ENCODE results near the gene YOD1.

DNA sequence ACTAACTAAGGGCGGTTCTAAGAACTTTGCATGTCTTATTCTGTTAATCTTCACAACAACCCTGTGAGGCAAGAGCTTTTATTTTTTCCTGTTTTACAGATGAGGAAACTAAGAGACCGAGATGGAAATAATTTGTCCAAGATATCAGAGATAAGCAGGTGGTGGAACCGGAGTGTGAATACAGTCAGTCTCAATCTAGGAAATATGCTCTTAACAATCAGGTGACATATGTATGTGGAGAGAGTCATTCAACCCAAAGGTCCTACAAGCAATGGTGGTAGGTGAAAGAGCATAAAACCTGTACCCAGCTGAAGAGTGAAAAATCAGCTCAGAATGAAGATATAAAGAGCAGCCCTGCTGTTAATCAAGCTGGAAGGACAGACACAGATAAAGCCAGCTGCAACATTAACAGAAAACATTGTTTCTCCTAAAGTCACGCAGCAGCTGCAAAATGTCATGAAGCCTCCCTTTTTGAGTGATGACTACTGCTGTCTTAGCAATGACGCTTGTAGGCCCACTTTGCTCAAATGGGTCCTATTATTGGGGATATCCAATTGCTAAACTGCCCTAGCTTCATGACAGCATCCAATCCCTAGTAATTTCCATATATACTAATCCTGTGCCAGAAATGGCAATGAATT is 50.2 kb downstream of the YOD1 start:
- TF ChIP-seq POLR2A (IDR thresholded peaks at IDR 0.05; ENCODE audit: low read depth, low read length) (no peak), FOS (IDR thresholded peaks at IDR 0.05; ENCODE audit: low read depth, low read length) (no peak), RAD21 (IDR thresholded peaks at IDR 0.05; ENCODE audit: low read length) (no peak), MAZ (IDR thresholded peaks at IDR 0.05; ENCODE audit: borderline replicate concordance, low read depth, low read length) (no peak), RFX5 (IDR thresholded peaks at IDR 0.05; ENCODE audit: low read depth, low read length) (no peak), CHD1 (IDR thresholded peaks at IDR 0.05; ENCODE audit: low read depth, low read length) (no peak), MAFK (IDR thresholded peaks at IDR 0.05; ENCODE audit: low read depth, low read length) (no peak), SMC3 (IDR thresholded peaks at IDR 0.05; ENCODE audit: low read depth, low read length) (no peak), CEBPB (IDR thresholded peaks at IDR 0.05; ENCODE audit: low read depth, low read length) (no peak), MXI1 (IDR thresholded peaks at IDR 0.05; ENCODE audit: borderline replicate concordance, low read depth, low read length) (no peak), RCOR1 (IDR thresholded peaks at IDR 0.05; ENCODE audit: insufficient replicate concordance, low read length) (no peak)
- TF ChIP-seq, protein P1, sequence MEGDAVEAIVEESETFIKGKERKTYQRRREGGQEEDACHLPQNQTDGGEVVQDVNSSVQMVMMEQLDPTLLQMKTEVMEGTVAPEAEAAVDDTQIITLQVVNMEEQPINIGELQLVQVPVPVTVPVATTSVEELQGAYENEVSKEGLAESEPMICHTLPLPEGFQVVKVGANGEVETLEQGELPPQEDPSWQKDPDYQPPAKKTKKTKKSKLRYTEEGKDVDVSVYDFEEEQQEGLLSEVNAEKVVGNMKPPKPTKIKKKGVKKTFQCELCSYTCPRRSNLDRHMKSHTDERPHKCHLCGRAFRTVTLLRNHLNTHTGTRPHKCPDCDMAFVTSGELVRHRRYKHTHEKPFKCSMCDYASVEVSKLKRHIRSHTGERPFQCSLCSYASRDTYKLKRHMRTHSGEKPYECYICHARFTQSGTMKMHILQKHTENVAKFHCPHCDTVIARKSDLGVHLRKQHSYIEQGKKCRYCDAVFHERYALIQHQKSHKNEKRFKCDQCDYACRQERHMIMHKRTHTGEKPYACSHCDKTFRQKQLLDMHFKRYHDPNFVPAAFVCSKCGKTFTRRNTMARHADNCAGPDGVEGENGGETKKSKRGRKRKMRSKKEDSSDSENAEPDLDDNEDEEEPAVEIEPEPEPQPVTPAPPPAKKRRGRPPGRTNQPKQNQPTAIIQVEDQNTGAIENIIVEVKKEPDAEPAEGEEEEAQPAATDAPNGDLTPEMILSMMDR (conservative IDR thresholded peaks at IDR 0.05; ENCODE audit: low read depth, low read length), result no peak
- TF ChIP-seq, protein P2, sequence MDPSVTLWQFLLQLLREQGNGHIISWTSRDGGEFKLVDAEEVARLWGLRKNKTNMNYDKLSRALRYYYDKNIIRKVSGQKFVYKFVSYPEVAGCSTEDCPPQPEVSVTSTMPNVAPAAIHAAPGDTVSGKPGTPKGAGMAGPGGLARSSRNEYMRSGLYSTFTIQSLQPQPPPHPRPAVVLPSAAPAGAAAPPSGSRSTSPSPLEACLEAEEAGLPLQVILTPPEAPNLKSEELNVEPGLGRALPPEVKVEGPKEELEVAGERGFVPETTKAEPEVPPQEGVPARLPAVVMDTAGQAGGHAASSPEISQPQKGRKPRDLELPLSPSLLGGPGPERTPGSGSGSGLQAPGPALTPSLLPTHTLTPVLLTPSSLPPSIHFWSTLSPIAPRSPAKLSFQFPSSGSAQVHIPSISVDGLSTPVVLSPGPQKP (IDR thresholded peaks at IDR 0.05; ENCODE audit: borderline replicate concordance, low read depth, low read length), result no peak
- TF ChIP-seq, protein P3, sequence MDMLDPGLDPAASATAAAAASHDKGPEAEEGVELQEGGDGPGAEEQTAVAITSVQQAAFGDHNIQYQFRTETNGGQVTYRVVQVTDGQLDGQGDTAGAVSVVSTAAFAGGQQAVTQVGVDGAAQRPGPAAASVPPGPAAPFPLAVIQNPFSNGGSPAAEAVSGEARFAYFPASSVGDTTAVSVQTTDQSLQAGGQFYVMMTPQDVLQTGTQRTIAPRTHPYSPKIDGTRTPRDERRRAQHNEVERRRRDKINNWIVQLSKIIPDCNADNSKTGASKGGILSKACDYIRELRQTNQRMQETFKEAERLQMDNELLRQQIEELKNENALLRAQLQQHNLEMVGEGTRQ (IDR thresholded peaks at IDR 0.05; ENCODE audit: low read depth, low read length), result no peak

Measured in IMR-90 (cell line).